GM18951 (cell line): ENCODE measurements around the gene ALDH3A2.
"Not testable (repeated sequence)": the region's sequence is repeated elsewhere in the genome, so short reads cannot be mapped to it uniquely, and the experiment has no call there.

Experiments
- POLR2A ChIP-seq: IDR thresholded peaks from 4 replicates; pipeline ENCODE4 v1.6.1; 2011; ENCODE audit warnings: mild to moderate bottlenecking; ENCODE audit not compliant: insufficient read length, insufficient read depth; ENCODE audit errors: extremely low read depth
- in situ Hi-C: fragments of 300-500 bp; cut with MboI; formaldehyde crosslinking; loops from one replicate; pipeline ENCODE4 v1.12.0; 2022; ENCODE audit warnings: low sequenced_read_pairs, mixed read lengths, inconsistent platforms; ENCODE audit not compliant: unreplicated experiment

The ALDH3A2 gene

GRCh38 chr17:19656851-19657581, 8.5 kb downstream of the ALDH3A2 start:
- in situ Hi-C loops, result no loop called here
- no peak for TF ChIP-seq POLR2A

GRCh38 chr17:19659366-19660177, 11.0 kb downstream of the ALDH3A2 start:
- no peak for TF ChIP-seq POLR2A
- in situ Hi-C loops, result no loop called here

- no peak for TF ChIP-seq POLR2A
Observed at GRCh38 chr17:19660219-19660870, 11.8 kb downstream of the ALDH3A2 start.

DNA sequence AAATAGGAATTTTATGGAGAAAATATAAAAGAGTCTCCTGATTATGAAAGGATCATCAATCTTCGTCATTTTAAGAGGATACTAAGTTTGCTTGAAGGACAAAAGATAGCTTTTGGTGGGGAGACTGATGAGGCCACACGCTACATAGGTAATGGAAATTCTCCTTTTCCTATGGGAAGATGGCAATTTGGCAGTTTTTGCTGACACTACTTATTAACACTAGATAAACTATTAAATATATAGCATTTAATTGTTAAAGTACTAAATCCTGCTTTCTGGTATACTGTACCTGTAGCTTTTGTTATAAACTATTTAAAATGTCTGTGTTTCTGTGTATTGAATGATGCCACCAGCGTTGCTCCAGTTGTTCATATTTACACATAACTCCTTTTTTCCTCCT, 12.6 kb downstream of the ALDH3A2 start:
- no peak for TF ChIP-seq POLR2A
- in situ Hi-C loops, result no loop called here

More at GRCh38 chr17:19660219-19660870, 11.8 kb downstream of the ALDH3A2 start:
- in situ Hi-C loops, result no loop called here

GRCh38 chr17:19663097-19663496, 14.5 kb downstream of the ALDH3A2 start:
- TF ChIP-seq POLR2A, result no peak
- in situ Hi-C loops, result no loop called here

- no peak for TF ChIP-seq POLR2A
- in situ Hi-C loops, result no loop called here
Observed at GRCh38 chr17:19664136-19664820, 15.7 kb downstream of the ALDH3A2 start.

- TF ChIP-seq POLR2A, result no peak
- in situ Hi-C loops, result no loop called here
Observed at GRCh38 chr17:19664821-19665181, 16.2 kb downstream of the ALDH3A2 start.

DNA sequence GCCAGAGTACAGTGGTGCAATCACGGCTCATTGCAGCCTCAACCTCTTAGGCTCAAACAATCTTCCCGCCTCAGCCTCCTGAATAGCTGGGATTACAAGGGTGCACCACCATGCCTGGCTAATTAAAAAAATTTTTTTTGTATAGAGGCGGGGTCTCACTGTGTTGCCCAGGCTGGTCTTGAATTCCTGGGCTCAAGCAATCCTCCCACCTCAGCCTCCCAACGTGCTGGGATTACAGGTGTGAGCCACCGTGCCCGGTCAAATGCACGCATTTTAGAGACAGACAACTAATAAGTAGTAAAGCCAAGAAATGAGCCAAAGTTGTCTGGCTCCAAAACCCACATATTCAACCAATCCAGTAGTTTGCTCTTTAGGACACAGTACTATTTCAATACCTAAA, 21.1 kb downstream of the ALDH3A2 start:
- in situ Hi-C loops, result not testable (repeated sequence)

DNA sequence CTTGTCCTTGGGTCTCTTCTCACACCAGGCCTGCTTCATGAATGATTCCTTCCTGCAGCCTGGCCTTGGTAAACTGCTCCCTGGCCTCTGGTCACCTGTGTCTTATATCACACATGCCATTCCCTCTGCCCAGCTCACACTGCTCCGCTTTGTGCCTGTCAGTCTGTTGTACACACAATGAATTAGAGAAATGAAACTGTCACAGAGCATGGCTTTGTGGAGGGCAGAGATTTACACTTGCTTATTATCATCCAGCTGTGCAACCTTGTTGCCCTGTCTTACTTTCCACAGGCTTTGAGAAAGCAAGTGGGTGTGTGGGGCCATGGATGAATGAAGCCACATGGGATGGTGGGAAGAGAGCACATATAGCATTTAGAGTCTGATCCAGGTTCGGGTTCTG, 22.4 kb downstream of the ALDH3A2 start:
- in situ Hi-C loops, result no loop called here
- TF ChIP-seq POLR2A, result no peak

DNA sequence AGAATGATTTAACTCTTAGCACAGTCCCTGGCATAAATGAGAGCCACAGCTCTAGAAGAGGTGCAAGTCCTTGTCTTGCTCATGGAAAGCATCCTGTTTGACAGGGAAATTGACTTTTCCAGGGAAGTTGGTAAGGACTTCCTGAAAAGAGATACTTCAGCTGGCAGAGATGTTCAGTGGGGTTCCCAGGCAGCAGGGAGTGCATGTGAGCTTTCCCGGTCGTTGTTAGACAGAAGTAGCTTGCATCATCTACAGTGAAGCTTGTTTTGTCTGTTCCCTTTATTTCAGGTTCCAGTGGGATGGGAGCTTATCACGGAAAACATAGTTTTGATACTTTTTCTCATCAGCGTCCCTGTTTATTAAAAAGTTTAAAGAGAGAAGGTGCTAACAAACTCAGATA, 22.9 kb downstream of the ALDH3A2 start:
- in situ Hi-C loops, result no loop called here
- TF ChIP-seq POLR2A, result no peak

- no peak for TF ChIP-seq POLR2A
- in situ Hi-C loops, result no loop called here
Observed at GRCh38 chr17:19672009-19672750, 23.6 kb downstream of the ALDH3A2 start.

DNA sequence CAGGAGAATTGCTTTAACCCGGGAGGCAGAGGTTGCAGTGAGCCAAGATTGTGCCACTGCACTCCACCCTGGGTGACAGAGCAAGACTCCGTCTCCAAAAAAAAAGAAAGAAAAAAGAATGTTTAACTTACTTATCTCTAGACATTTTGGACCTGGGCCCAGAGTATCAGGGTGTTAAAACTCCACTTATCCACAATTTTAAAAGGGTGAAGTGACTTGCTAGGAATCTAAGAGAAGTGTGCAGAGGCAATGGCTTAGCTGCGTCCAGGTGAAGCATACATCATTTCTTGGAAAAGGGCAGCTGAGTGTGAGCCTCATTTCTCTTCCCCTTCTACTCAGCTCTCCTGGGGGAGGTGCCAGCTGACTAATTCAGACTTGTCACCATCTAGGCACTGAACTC, 25.1 kb downstream of the ALDH3A2 start:
- TF ChIP-seq POLR2A, result no peak
- in situ Hi-C loops, result no loop called here

DNA sequence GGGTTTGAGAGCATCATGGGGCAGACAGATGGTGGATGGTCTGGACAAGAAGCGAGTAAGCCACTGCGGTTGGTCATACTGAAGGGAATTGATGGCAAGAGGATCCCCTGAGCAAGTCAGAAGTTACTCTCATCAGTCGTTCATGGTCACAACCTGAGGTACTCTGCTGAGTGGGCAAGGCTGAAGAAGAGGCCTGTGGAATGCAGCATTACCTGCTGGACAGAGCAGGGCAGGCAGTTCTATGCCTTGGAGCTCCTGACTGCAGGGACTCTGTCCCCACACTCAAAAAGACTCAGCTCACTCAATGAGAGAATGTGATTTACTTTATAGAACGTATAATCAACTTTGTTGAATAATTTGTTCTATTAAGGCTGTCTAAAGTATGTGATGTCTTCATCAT, 28.3 kb downstream of the ALDH3A2 start:
- no peak for TF ChIP-seq POLR2A
- in situ Hi-C loops, result no loop called here
